GM19025 (cell line): ENCODE results near the gene ABCC6.
"Not testable (repeated sequence)": the region's sequence is repeated elsewhere in the genome, so short reads cannot be mapped to it uniquely, and the experiment has no call there.

Source experiments
- ATAC-seq: cut with Tn5 transposase; IDR thresholded peaks from one replicate; pipeline ENCODE4 v1.9.1; 2021; ENCODE audit warnings: mild to moderate bottlenecking, low read depth, moderate library complexity; ENCODE audit not compliant: unreplicated experiment

ABCC6 gene

GRCh38 chr16:16232692-16233061 is 9.4 kb upstream of the ABCC6 start:
- peak; percentile 40 for ATAC-seq

- ATAC-seq: not testable (repeated sequence)
These were observed 458 bp upstream of the ABCC6 start for GRCh38 chr16:16223662-16224241.

- not testable (repeated sequence) for ATAC-seq
These were observed 1.9 kb downstream of the ABCC6 start for GRCh38 chr16:16221382-16221781.

- not testable (repeated sequence) for ATAC-seq
These were observed 2.8 kb downstream of the ABCC6 start for GRCh38 chr16:16220449-16220848.

- ATAC-seq: not testable (repeated sequence)
These were observed 4.5 kb downstream of the ABCC6 start for GRCh38 chr16:16218787-16219186.

- ATAC-seq: not testable (repeated sequence)
These were observed 4.9 kb downstream of the ABCC6 start for GRCh38 chr16:16218349-16218748.

- not testable (repeated sequence) for ATAC-seq
These were observed 9.4 kb downstream of the ABCC6 start for GRCh38 chr16:16213863-16214293.

GRCh38 chr16:16211404-16211803 is 11.9 kb downstream of the ABCC6 start:
- ATAC-seq: not testable (repeated sequence)

- not testable (repeated sequence) for ATAC-seq
These were observed 14.8 kb downstream of the ABCC6 start for GRCh38 chr16:16208461-16208860.

- not testable (repeated sequence) for ATAC-seq
These were observed 15.4 kb downstream of the ABCC6 start for GRCh38 chr16:16207787-16208334.

- not testable (repeated sequence) for ATAC-seq
These were observed 16.1 kb downstream of the ABCC6 start for GRCh38 chr16:16207097-16207786.

GRCh38 chr16:16205864-16206263 is 17.4 kb downstream of the ABCC6 start:
- ATAC-seq: not testable (repeated sequence)

GRCh38 chr16:16204552-16204951 is 18.7 kb downstream of the ABCC6 start:
- not testable (repeated sequence) for ATAC-seq

- not testable (repeated sequence) for ATAC-seq
These were observed 19.8 kb downstream of the ABCC6 start for GRCh38 chr16:16203494-16203893.

- not testable (repeated sequence) for ATAC-seq
These were observed 20.7 kb downstream of the ABCC6 start for GRCh38 chr16:16202400-16203143.

GRCh38 chr16:16201880-16202279 is 21.4 kb downstream of the ABCC6 start:
- not testable (repeated sequence) for ATAC-seq

- ATAC-seq: not testable (repeated sequence)
These were observed 22.9 kb downstream of the ABCC6 start for GRCh38 chr16:16200391-16200790.

- ATAC-seq: not testable (repeated sequence)
These were observed 23.9 kb downstream of the ABCC6 start for GRCh38 chr16:16199428-16199827.

GRCh38 chr16:16197966-16198365 is 25.3 kb downstream of the ABCC6 start:
- ATAC-seq: no peak

GRCh38 chr16:16197331-16197730 is 26.0 kb downstream of the ABCC6 start:
- ATAC-seq: no peak

GRCh38 chr16:16196099-16196498 is 27.2 kb downstream of the ABCC6 start:
- ATAC-seq: no peak
